Measurements from ENCODE around the gene AUTS2.
"Not testable (repeated sequence)": the region's sequence is repeated elsewhere in the genome, so short reads cannot be mapped to it uniquely, and the experiment has no call there.

The AUTS2 gene

GRCh38 chr7:69780379-69780778, 182.1 kb downstream of the AUTS2 start:
- no peak for TF ChIP-seq CTCF (IDR thresholded peaks at IDR 0.05)
- Histone ChIP-seq H3K9me3 (no peaks in the 10 kb centered on the region), H3K4me3 (ENCODE audit: low read depth in 1 of 2, low read length in 1 of 2) (no peak overlapping the region), H3K36me3 (no peaks in the 10 kb centered on the region), H3K27ac (no peak overlapping the region), H3K27me3 (no peaks in the 10 kb centered on the region), H3K4me1 (ENCODE audit: control insufficient read depth in 1 of 2, insufficient read depth in 1 of 2, low read depth in 1 of 2, low read length in 1 of 2) (no peaks in the 10 kb centered on the region)

GRCh38 chr7:69781412-69781846, 183.2 kb downstream of the AUTS2 start:
- Histone ChIP-seq H3K9me3 (no peaks in the 10 kb centered on the region), H3K27ac (no peak overlapping the region), H3K4me3 (ENCODE audit: low read depth in 1 of 2, low read length in 1 of 2) (no peak overlapping the region), H3K27me3 (no peaks in the 10 kb centered on the region), H3K4me1 (ENCODE audit: control insufficient read depth in 1 of 2, insufficient read depth in 1 of 2, low read depth in 1 of 2, low read length in 1 of 2) (no peaks in the 10 kb centered on the region), H3K36me3 (no peaks in the 10 kb centered on the region)
- TF ChIP-seq CTCF (IDR thresholded peaks at IDR 0.05) = no peak

GRCh38 chr7:69782917-69783684, 184.8 kb downstream of the AUTS2 start:
- H3K27me3 ChIP-seq = no peaks in the 10 kb centered on the region

GRCh38 chr7:69786130-69786529, 187.9 kb downstream of the AUTS2 start:
- H3K4me3 ChIP-seq (ENCODE audit: low read depth in 1 of 2, low read length in 1 of 2); H3K36me3 ChIP-seq; H3K4me1 ChIP-seq (ENCODE audit: control insufficient read depth in 1 of 2, insufficient read depth in 1 of 2, low read depth in 1 of 2, low read length in 1 of 2); H3K27me3 ChIP-seq; H3K27ac ChIP-seq; H3K9me3 ChIP-seq: not testable (repeated sequence)

More at GRCh38 chr7:69782917-69783684, 184.8 kb downstream of the AUTS2 start:
- H3K9me3 ChIP-seq = no peaks in the 10 kb centered on the region
- H3K36me3 ChIP-seq = no peaks in the 10 kb centered on the region
- no peak for TF ChIP-seq CTCF (IDR thresholded peaks at IDR 0.05)
- H3K4me3 ChIP-seq (ENCODE audit: low read depth in 1 of 2, low read length in 1 of 2) = no peak overlapping the region
- no peak overlapping the region for H3K27ac ChIP-seq
- no peaks in the 10 kb centered on the region for H3K4me1 ChIP-seq (ENCODE audit: control insufficient read depth in 1 of 2, insufficient read depth in 1 of 2, low read depth in 1 of 2, low read length in 1 of 2)

GRCh38 chr7:69786730-69787395, 188.6 kb downstream of the AUTS2 start:
- Histone ChIP-seq H3K9me3 (no peaks in the 10 kb centered on the region), H3K4me3 (ENCODE audit: low read depth in 1 of 2, low read length in 1 of 2) (no peak overlapping the region), H3K36me3 (no peaks in the 10 kb centered on the region), H3K27me3 (no peaks in the 10 kb centered on the region), H3K4me1 (ENCODE audit: control insufficient read depth in 1 of 2, insufficient read depth in 1 of 2, low read depth in 1 of 2, low read length in 1 of 2) (no peaks in the 10 kb centered on the region), H3K27ac (no peak overlapping the region)
- no peak for TF ChIP-seq CTCF (IDR thresholded peaks at IDR 0.05)

All from neutrophil (primary cell).